Stimulated activated CD8-positive, alpha-beta memory T cell treated with anti-CD3 and anti-CD28 coated beads, Interleukin-4, amount 100 ng/mL, for 48 hours (primary cell): Measurements from ENCODE around the gene MAP3K4.
"Not testable (repeated sequence)": the region's sequence is repeated elsewhere in the genome, so short reads cannot be mapped to it uniquely, and the experiment has no call there.

ENCODE experiments used
- DNase-seq: peaks from one replicate; pipeline ENCODE4 v3.0.0-alpha.2; 2020

The MAP3K4 gene

GRCh38 chr6:160971171-160971570 lies 20.4 kb upstream of the MAP3K4 start:
- no peak for DNase-seq

- no peak for DNase-seq
Measured at GRCh38 chr6:160972111-160972510, 19.5 kb upstream of the MAP3K4 start.

- not testable (repeated sequence) for DNase-seq
Measured at GRCh38 chr6:160972594-160972993, 19.0 kb upstream of the MAP3K4 start.

GRCh38 chr6:160973311-160974250 lies 18.0 kb upstream of the MAP3K4 start:
- no peak for DNase-seq

- DNase-seq, result no peak
Measured at GRCh38 chr6:160974304-160974771, 17.2 kb upstream of the MAP3K4 start.

GRCh38 chr6:160975162-160975561 lies 16.4 kb upstream of the MAP3K4 start:
- DNase-seq, result no peak

GRCh38 chr6:160975961-160976360 lies 15.6 kb upstream of the MAP3K4 start:
- DNase-seq, result not testable (repeated sequence)

GRCh38 chr6:160978141-160978901 lies 13.2 kb upstream of the MAP3K4 start:
- no peak for DNase-seq

- no peak for DNase-seq
Measured at GRCh38 chr6:160979061-160979708, 12.4 kb upstream of the MAP3K4 start.

- not testable (repeated sequence) for DNase-seq
Measured at GRCh38 chr6:160983377-160983948, 8.1 kb upstream of the MAP3K4 start.

GRCh38 chr6:160986851-160987250 lies 4.7 kb upstream of the MAP3K4 start:
- DNase-seq, result no peak

GRCh38 chr6:160987265-160987664 lies 4.3 kb upstream of the MAP3K4 start:
- DNase-seq, result no peak

GRCh38 chr6:160990847-160991405 lies 643 bp upstream of the MAP3K4 start:
- DNase-seq, result no peak

GRCh38 chr6:160992061-160992979 lies 751 bp downstream of the MAP3K4 start:
- no peak for DNase-seq

GRCh38 chr6:160992980-160993314 lies 1.4 kb downstream of the MAP3K4 start:
- no peak for DNase-seq

- no peak for DNase-seq
Measured at GRCh38 chr6:160995271-160995670, 3.7 kb downstream of the MAP3K4 start.

- no peak for DNase-seq
Measured at GRCh38 chr6:160996131-160996601, 4.6 kb downstream of the MAP3K4 start.

GRCh38 chr6:160998217-160998616 lies 6.6 kb downstream of the MAP3K4 start:
- no peak for DNase-seq

- no peak for DNase-seq
Measured at GRCh38 chr6:160998766-160999165, 7.2 kb downstream of the MAP3K4 start.

GRCh38 chr6:160999516-160999915 lies 7.9 kb downstream of the MAP3K4 start:
- DNase-seq, result no peak

GRCh38 chr6:161000632-161001031 lies 9.1 kb downstream of the MAP3K4 start:
- no peak for DNase-seq
